CD14-positive monocyte (primary cell): ENCODE results near the gene PRR23C. TPM values are rescaled to one million over a fixed set of nuclear protein-coding genes. Genes with fewer than 3 reads are reported as not detected.

Source experiments
- DNase-seq, 3 donors: peaks; one replicate each; pipeline ENCODE4 v3.0.0-alpha.2; 2011 to 2022
- H2AFZ ChIP-seq: 2 replicates; pipeline ENCODE4 v1.6.0; 2012; ENCODE audit warnings: mild to moderate bottlenecking, low read depth, low read length, inconsistent platforms; ENCODE audit not compliant: insufficient read depth, poor library complexity, severe bottlenecking
- H3K27ac ChIP-seq, 2 donors: 1 replicate in 1 of 2; 2 replicates in 1 of 2; pipeline ENCODE4 v1.5.1; 2012 to 2013; ENCODE audit warnings: low read length in 2 of 2, control low read depth in 1 of 2, inconsistent platforms in 1 of 2, low read depth in 1 of 2, mild to moderate bottlenecking in 1 of 2
- H3K27me3 ChIP-seq, 2 donors: one replicate each; pipeline versions ENCODE4 v1.6.0 to v1.6.1; 2011 to 2013; ENCODE audit warnings: low read length in 2 of 2; ENCODE audit not compliant: control insufficient read depth in 2 of 2, insufficient read depth in 2 of 2
- H3K36me3 ChIP-seq, 2 donors: replicated peaks in 1 of 2; 1 replicate in 1 of 2; 2 replicates in 1 of 2; pipeline versions ENCODE4 v1.5.1 to v1.6.1; 2012 to 2013; ENCODE audit warnings: low read length in 2 of 2, control low read depth in 1 of 2, inconsistent platforms in 1 of 2, mild to moderate bottlenecking in 1 of 2; ENCODE audit not compliant: insufficient read depth in 2 of 2, control insufficient read depth in 1 of 2
- H3K4me1 ChIP-seq, 2 donors: 1 replicate in 1 of 2; 2 replicates in 1 of 2; pipeline versions ENCODE4 v1.5.1 to v1.6.1; 2012 to 2013; ENCODE audit warnings: low read length in 2 of 2, control low read depth in 1 of 2, inconsistent platforms in 1 of 2, mild to moderate bottlenecking in 1 of 2, moderate library complexity in 1 of 2; ENCODE audit not compliant: insufficient read depth in 2 of 2, control insufficient read depth in 1 of 2
- H3K4me2 ChIP-seq: replicated peaks from 2 replicates; pipeline ENCODE3; 2012; ENCODE audit warnings: low read length, moderate library complexity, mild to moderate bottlenecking; ENCODE audit not compliant: poor library complexity, severe bottlenecking; ENCODE audit errors: extremely low read depth
- H3K4me3 ChIP-seq, 3 experiments: fragments of 200-600 bp in 1 of 3; sonication (generic) in 1 of 3; replicated peaks in 1 of 3; 1 replicate in 2 of 3; 2 replicates in 1 of 3; pipeline ENCODE4 v1.5.1; 2011 to 2013; ENCODE audit warnings: low read length in 3 of 3, mild to moderate bottlenecking in 3 of 3, control low read depth in 2 of 3, low read depth in 2 of 3, inconsistent platforms in 1 of 3, moderate library complexity in 1 of 3
- H3K79me2 ChIP-seq: 2 replicates; pipeline ENCODE4 v1.6.0; 2012; ENCODE audit warnings: mild to moderate bottlenecking, control low read depth, inconsistent platforms, low read length, moderate library complexity; ENCODE audit not compliant: insufficient read depth
- H3K9ac ChIP-seq: 2 replicates; pipeline ENCODE4 v1.6.0; 2017; ENCODE audit warnings: low read length, mild to moderate bottlenecking; ENCODE audit not compliant: insufficient read depth, poor library complexity, severe bottlenecking
- H3K9me3 ChIP-seq, 2 donors: replicated peaks in 1 of 2; 1 replicate in 1 of 2; 2 replicates in 1 of 2; pipeline versions ENCODE4 v1.5.1 to v1.6.1; 2012 to 2013; ENCODE audit warnings: low read length in 2 of 2, control low read depth in 1 of 2; ENCODE audit not compliant: control insufficient read depth in 1 of 2, insufficient read depth in 1 of 2
- H4K20me1 ChIP-seq: 2 replicates; pipeline ENCODE4 v1.6.0; 2012; ENCODE audit warnings: mild to moderate bottlenecking, low read length, control low read depth, moderate library complexity; ENCODE audit not compliant: insufficient read depth
- H3K27ac Mint-ChIP-seq, 7 donors: one replicate each; pipeline ENCODE4 v1.8.0; 2020; ENCODE audit warnings: mild to moderate bottlenecking in 7 of 7, mixed read lengths in 7 of 7, moderate library complexity in 6 of 7, inconsistent platforms in 2 of 7
- H3K27me3 Mint-ChIP-seq, 3 donors: one replicate each; pipeline ENCODE4 v1.8.0; 2021 to 2022; ENCODE audit warnings: low read depth in 3 of 3, mild to moderate bottlenecking in 3 of 3, mixed read lengths in 3 of 3, moderate library complexity in 3 of 3, inconsistent platforms in 1 of 3
- H3K36me3 Mint-ChIP-seq, 2 donors: one replicate each; pipeline ENCODE4 v1.8.0; 2020; ENCODE audit warnings: mixed read lengths in 2 of 2, inconsistent platforms in 1 of 2, mild to moderate bottlenecking in 1 of 2
- H3K4me1 Mint-ChIP-seq: one replicate; pipeline ENCODE4 v1.8.0; 2020; ENCODE audit warnings: mild to moderate bottlenecking, mixed read lengths
- H3K4me3 Mint-ChIP-seq, 2 donors: one replicate each; pipeline ENCODE4 v1.8.0; 2020; ENCODE audit warnings: mild to moderate bottlenecking in 2 of 2, mixed read lengths in 2 of 2, moderate library complexity in 1 of 2
- H3K9me3 Mint-ChIP-seq, 7 donors: one replicate each; pipeline ENCODE4 v1.8.0; 2020 to 2022; ENCODE audit warnings: mixed read lengths in 7 of 7, mild to moderate bottlenecking in 6 of 7, moderate library complexity in 6 of 7, inconsistent platforms in 2 of 7
- CTCF ChIP-seq: fragments of 200-600 bp; IDR thresholded peaks from one replicate; pipeline ENCODE4 v1.8.0; 2022; ENCODE audit warnings: antibody characterized with exemption, mild to moderate bottlenecking
- WGBS: methylation state at CpG from one replicate; pipeline ENCODE4 v1.1.5; 2013; ENCODE audit warnings: missing lambda C conversion rate; ENCODE audit not compliant: insufficient coverage; 5-methylcytosine and 5-hydroxymethylcytosine counted together
- intact Hi-C, 2 donors: fragments of 100-400 bp; cut with micrococcal nuclease; formaldehyde crosslinking; loops; one replicate each; pipeline versions ENCODE4 v1.15.0 to v1.15.1; 2023
- polyA plus RNA-seq, 3 donors: library from polyadenylated mRNA; depleted of rRNA in 1 of 3; unstranded in 2 of 3; stranded (reverse) in 1 of 3; fragments of 300-500 nt in 2 of 3; fragments of >200 nt in 1 of 3; fragmentation: Illumina TruSeq in 2 of 3; gene quantifications; 1 replicate in 2 of 3; 2 replicates in 1 of 3; pipeline ENCODE4 v1.2.3, GENCODE V29; 2012 to 2021

Gene PRR23C
- polyA plus RNA-seq, 3 donors, result not detected

GRCh38 chr3:139043554-139044365, 932 bp downstream of the PRR23C start:
- intact Hi-C loops, result no loop called here
- Mint-ChIP-seq H3K27ac (peak overlapping the region in 1 of 7 donors; percentile 3), H3K9me3 (peaks cover 16 to 38% (median 21%) of the 10 kb centered on the region in 7 donors), H3K36me3 (no peaks in the 10 kb centered on the region), H3K4me1 (no peaks in the 10 kb centered on the region), H3K27me3 (peaks cover 4 to 13% (median 5%) of the 10 kb centered on the region in 3 donors), H3K4me3 (peak overlapping the region in 1 of 2 donors; percentile 17)
- no peaks in the 10 kb centered on the region for H3K36me3 ChIP-seq
- H3K4me2 ChIP-seq, result no peak overlapping the region
- H3K4me1 ChIP-seq, result no peaks in the 10 kb centered on the region
- H3K9me3 ChIP-seq, result peaks cover 12 to 24% of the 10 kb centered on the region in 2 donors
- TF ChIP-seq CTCF, result no peak
- no peak overlapping the region for H3K4me3 ChIP-seq
- H4K20me1 ChIP-seq, result no peaks in the 10 kb centered on the region
- H3K79me2 ChIP-seq, result no peaks in the 10 kb centered on the region
- DNase-seq, result no peak
- 72% methylated on average over 47 of the region's 50 CpGs for WGBS
- no peaks in the 10 kb centered on the region for H3K27me3 ChIP-seq
- H3K9ac ChIP-seq, result no peak overlapping the region
- H3K27ac ChIP-seq, result no peak overlapping the region
- no peak overlapping the region for H2AFZ ChIP-seq

- Histone ChIP-seq H3K4me3 (no peak overlapping the region), H3K4me1 (no peaks in the 10 kb centered on the region), H4K20me1 (no peaks in the 10 kb centered on the region), H3K9ac (no peak overlapping the region), H3K4me2 (no peak overlapping the region), H2AFZ (no peak overlapping the region), H3K9me3 (no peaks in the 10 kb centered on the region), H3K79me2 (no peaks in the 10 kb centered on the region), H3K27ac (no peak overlapping the region), H3K36me3 (no peaks in the 10 kb centered on the region), H3K27me3 (no peaks in the 10 kb centered on the region)
- intact Hi-C loops, result no loop called here
- H3K9me3 Mint-ChIP-seq, result peaks cover 0 to 6% (median 3%) of the 10 kb centered on the region in 7 donors
- no peaks in the 10 kb centered on the region for H3K36me3 Mint-ChIP-seq
- no peak overlapping the region for H3K4me3 Mint-ChIP-seq
- no peak overlapping the region for H3K27ac Mint-ChIP-seq
- H3K27me3 Mint-ChIP-seq, result peaks cover 5 to 7% (median 7%) of the 10 kb centered on the region in 3 donors
- TF ChIP-seq CTCF, result no peak
- WGBS, result no CpG with 5 or more reads among the region's 6 CpGs
- H3K4me1 Mint-ChIP-seq, result no peaks in the 10 kb centered on the region
- no peak for DNase-seq
Observed at GRCh38 chr3:139037478-139037877, 7.2 kb downstream of the PRR23C start.
